Measurements from ENCODE around the gene SDK2.

DNA sequence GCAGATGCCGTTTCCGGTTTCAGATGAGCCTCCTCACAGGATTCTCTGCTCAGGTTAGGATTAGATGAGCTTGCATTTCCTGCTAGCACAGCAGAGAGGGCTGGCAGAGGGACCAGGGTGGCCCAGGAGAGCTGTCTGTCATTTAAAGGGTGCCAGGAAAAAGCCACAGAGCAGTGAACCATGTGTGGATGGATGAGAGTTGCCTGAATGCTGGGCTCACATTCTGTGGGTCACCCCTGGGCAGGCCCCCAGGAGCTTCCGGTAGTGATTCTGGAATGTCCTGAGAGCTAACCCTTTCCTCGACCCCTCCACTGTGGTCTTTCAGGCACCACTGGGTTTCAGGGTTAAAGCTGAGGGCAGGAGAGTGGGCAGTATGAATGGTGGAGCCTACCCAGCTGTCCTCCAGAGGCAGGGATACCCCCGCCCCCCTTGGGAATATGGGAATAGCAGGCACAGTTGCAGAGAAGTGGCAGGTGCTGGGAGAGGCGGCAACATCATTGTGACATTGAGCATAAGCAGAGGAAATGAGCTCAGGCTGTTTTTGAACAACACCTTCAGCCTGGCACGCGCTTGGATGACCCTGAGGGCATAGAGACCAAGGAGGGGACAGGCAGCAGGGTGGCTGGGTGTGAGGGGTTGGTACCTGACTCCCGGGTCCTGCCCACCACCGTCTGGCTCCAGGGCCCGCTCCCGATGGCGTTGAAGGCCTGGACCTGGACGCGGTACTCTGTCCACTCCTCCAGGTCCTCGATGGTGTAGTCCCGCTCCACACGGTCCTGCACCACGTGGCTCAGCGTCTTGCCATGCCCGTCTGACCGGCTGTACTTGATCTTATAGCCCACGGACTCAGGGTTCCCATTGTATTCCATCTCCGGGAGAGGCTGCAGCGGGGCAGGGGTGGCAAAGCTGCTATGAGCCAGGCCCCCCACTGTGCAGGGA is 249.5 kb downstream of the SDK2 start:
- no peak for TF ChIP-seq CTCF (IDR thresholded peaks at IDR 0.05)
- TF ChIP-seq POLR2A (IDR thresholded peaks at IDR 0.05; ENCODE audit: low read length), result no peak
- TF ChIP-seq RFX5 (IDR thresholded peaks at IDR 0.05), result no peak
- TF ChIP-seq JUNB (IDR thresholded peaks at IDR 0.05), result no peak
- TF ChIP-seq TP53 (CRISPR knock-in tag; IDR thresholded peaks at IDR 0.05), result no peak
- no peak for TF ChIP-seq CHD2 (IDR thresholded peaks at IDR 0.05; ENCODE audit: low read length, partially characterized antibody)
- no peak for TF ChIP-seq RARB (CRISPR knock-in tag; IDR thresholded peaks at IDR 0.05)
- TF ChIP-seq HOXB13 (CRISPR knock-in tag; IDR thresholded peaks at IDR 0.05; ENCODE audit: low read depth), result no peak
- TF ChIP-seq ZFP36 (IDR thresholded peaks at IDR 0.05; ENCODE audit: borderline replicate concordance, partially characterized antibody), result no peak
- TF ChIP-seq, protein P1, sequence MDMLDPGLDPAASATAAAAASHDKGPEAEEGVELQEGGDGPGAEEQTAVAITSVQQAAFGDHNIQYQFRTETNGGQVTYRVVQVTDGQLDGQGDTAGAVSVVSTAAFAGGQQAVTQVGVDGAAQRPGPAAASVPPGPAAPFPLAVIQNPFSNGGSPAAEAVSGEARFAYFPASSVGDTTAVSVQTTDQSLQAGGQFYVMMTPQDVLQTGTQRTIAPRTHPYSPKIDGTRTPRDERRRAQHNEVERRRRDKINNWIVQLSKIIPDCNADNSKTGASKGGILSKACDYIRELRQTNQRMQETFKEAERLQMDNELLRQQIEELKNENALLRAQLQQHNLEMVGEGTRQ (IDR thresholded peaks at IDR 0.05), result no peak
- TF ChIP-seq ZNF302 (CRISPR knock-in tag; IDR thresholded peaks at IDR 0.05), result no peak
- TF ChIP-seq ESRRA (IDR thresholded peaks at IDR 0.05; ENCODE audit: borderline replicate concordance, low read length), result no peak
- TF ChIP-seq BHLHE40 (IDR thresholded peaks at IDR 0.05; ENCODE audit: low read depth, low read length), result no peak
- no peak for TF ChIP-seq KDM5A (IDR thresholded peaks at IDR 0.05)

All from A549 (cell line).